DOHH2 (cell line): ENCODE results near the gene CDH12.

Experiments
- H3F3A ChIP-seq: fragments of 200-600 bp; sonication (generic), shearing (Covaris generic); 2 replicates; pipeline ENCODE4 v1.6.0; 2016; ENCODE audit warnings: antibody characterized with exemption, mild to moderate bottlenecking; ENCODE audit not compliant: control insufficient read depth, insufficient read depth
- H3K27ac ChIP-seq: fragments of 200-600 bp; sonication (generic); 2 replicates; pipeline ENCODE4 v1.5.1; 2014; ENCODE audit warnings: low read depth, mild to moderate bottlenecking, low read length, moderate library complexity
- H3K27me3 ChIP-seq: fragments of 200-600 bp; sonication (generic); 2 replicates; pipeline ENCODE4 v1.6.1; 2014; ENCODE audit warnings: mild to moderate bottlenecking, low read length, mixed read lengths; ENCODE audit not compliant: control insufficient read depth
- H3K36me3 ChIP-seq: fragments of 200-600 bp; sonication (generic); 2 replicates; pipeline ENCODE4 v1.6.1; 2014; ENCODE audit warnings: mild to moderate bottlenecking, low read length, moderate library complexity, mixed read lengths; ENCODE audit not compliant: control insufficient read depth
- H3K4me1 ChIP-seq: fragments of 200-600 bp; sonication (generic); 2 replicates; pipeline ENCODE4 v1.6.1; 2014; ENCODE audit warnings: mild to moderate bottlenecking, low read length, mixed read lengths; ENCODE audit not compliant: control insufficient read depth
- H3K4me2 ChIP-seq: fragments of 200-600 bp; sonication (generic); 2 replicates; pipeline ENCODE4 v1.6.0; 2014; ENCODE audit warnings: mild to moderate bottlenecking, low read length, moderate library complexity
- H3K4me3 ChIP-seq: fragments of 200-600 bp; sonication (generic); 2 replicates; pipeline ENCODE4 v1.5.1; 2014; ENCODE audit warnings: mild to moderate bottlenecking, low read length, mixed read lengths
- H3K79me2 ChIP-seq: fragments of 200-600 bp; sonication (generic); 2 replicates; pipeline ENCODE4 v1.6.1; 2014; ENCODE audit warnings: mild to moderate bottlenecking, low read length, mixed read lengths; ENCODE audit not compliant: control insufficient read depth
- H3K9me2 ChIP-seq: fragments of 200-600 bp; sonication (generic); replicated peaks from 2 replicates; pipeline ENCODE4 v1.6.1; 2014; ENCODE audit warnings: mild to moderate bottlenecking, low read length, mixed read lengths; ENCODE audit not compliant: control insufficient read depth
- H3K9me3 ChIP-seq: fragments of 200-600 bp; sonication (generic); 2 replicates; pipeline ENCODE4 v1.6.1; 2014; ENCODE audit warnings: antibody characterized with exemption, low read length, mixed read lengths; ENCODE audit not compliant: control insufficient read depth, insufficient read depth
- H4K20me1 ChIP-seq: fragments of 200-600 bp; sonication (generic); 2 replicates; pipeline ENCODE4 v1.6.0; 2014; ENCODE audit warnings: low read depth, mild to moderate bottlenecking, antibody characterized with exemption, low read length, moderate library complexity; ENCODE audit not compliant: control insufficient read depth, insufficient read depth
- EZH2phosphoT487 ChIP-seq: fragments of 200-600 bp; sonication (generic); IDR thresholded peaks from 2 replicates; pipeline ENCODE4 v1.6.1; 2017; ENCODE audit warnings: borderline replicate concordance, mild to moderate bottlenecking, antibody characterized with exemption, low read length, moderate library complexity, mixed read lengths
- TF ChIP-seq, protein P1 (sequence below): fragments of 200-600 bp; sonication (generic); IDR thresholded peaks from one replicate; pipeline ENCODE4 v1.5.1; 2014; ENCODE audit warnings: antibody characterized with exemption, mild to moderate bottlenecking, low read depth, low read length; ENCODE audit not compliant: poor library complexity, severe bottlenecking

Gene CDH12

DNA sequence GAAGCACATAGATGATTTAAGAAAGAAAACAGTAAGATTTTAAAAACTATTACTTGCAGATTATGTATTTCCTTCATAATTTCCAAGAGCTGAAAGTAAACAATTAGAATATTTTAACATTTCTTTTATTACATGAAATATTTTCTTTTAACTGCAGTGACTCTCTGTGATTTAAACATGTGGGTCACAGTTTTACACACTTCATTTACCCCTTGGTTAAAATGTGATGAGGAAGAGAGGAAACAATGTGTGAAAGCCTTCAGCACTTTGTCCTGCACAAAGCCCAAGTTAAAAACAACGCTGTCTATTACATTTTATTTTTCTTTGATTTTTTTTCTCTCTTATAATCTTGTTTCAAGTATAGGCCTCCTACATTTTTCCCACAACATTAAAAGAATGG lies 801.3 kb downstream of the CDH12 start:
- H3K79me2 ChIP-seq = no peaks in the 10 kb centered on the region
- H3K27me3 ChIP-seq = no peaks in the 10 kb centered on the region
- no peaks in the 10 kb centered on the region for H4K20me1 ChIP-seq
- H3K4me3 ChIP-seq = no peak overlapping the region
- no peaks in the 10 kb centered on the region for H3K36me3 ChIP-seq
- TF ChIP-seq EZH2phosphoT487 = no peak
- TF ChIP-seq, protein P1, sequence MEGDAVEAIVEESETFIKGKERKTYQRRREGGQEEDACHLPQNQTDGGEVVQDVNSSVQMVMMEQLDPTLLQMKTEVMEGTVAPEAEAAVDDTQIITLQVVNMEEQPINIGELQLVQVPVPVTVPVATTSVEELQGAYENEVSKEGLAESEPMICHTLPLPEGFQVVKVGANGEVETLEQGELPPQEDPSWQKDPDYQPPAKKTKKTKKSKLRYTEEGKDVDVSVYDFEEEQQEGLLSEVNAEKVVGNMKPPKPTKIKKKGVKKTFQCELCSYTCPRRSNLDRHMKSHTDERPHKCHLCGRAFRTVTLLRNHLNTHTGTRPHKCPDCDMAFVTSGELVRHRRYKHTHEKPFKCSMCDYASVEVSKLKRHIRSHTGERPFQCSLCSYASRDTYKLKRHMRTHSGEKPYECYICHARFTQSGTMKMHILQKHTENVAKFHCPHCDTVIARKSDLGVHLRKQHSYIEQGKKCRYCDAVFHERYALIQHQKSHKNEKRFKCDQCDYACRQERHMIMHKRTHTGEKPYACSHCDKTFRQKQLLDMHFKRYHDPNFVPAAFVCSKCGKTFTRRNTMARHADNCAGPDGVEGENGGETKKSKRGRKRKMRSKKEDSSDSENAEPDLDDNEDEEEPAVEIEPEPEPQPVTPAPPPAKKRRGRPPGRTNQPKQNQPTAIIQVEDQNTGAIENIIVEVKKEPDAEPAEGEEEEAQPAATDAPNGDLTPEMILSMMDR = no peak
- H3K9me2 ChIP-seq = no peaks in the 10 kb centered on the region
- no peak overlapping the region for H3K27ac ChIP-seq
- H3F3A ChIP-seq = no peaks in the 10 kb centered on the region
- no peaks in the 10 kb centered on the region for H3K9me3 ChIP-seq
- no peak overlapping the region for H3K4me2 ChIP-seq
- no peaks in the 10 kb centered on the region for H3K4me1 ChIP-seq

DNA sequence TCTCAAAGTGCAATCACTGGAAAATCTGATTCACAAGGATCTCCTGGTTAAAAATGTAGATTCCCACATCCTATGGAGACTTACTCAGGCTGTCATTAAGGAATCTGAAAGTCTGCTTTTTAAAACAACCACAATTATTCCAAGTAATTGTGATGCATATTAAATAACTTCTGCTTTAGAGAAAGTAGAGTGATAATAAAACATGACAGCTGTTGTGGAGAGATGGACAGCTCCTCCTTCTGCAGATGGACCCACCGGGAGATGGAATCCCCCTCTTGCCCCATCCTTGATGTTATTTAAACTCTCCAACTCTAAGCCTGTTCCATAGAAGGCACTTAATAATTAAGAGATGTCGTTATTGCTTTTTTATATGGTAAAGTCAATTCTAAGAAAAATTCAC lies 802.2 kb downstream of the CDH12 start:
- Histone ChIP-seq H3K9me3 (no peaks in the 10 kb centered on the region), H3K4me3 (no peak overlapping the region), H4K20me1 (no peaks in the 10 kb centered on the region), H3K4me1 (no peaks in the 10 kb centered on the region), H3K9me2 (no peaks in the 10 kb centered on the region), H3K79me2 (no peaks in the 10 kb centered on the region), H3K4me2 (no peak overlapping the region), H3K27ac (no peak overlapping the region), H3K36me3 (no peaks in the 10 kb centered on the region), H3K27me3 (no peaks in the 10 kb centered on the region), H3F3A (no peaks in the 10 kb centered on the region)
- no peak for TF ChIP-seq EZH2phosphoT487
- TF ChIP-seq, protein P1 = no peak

DNA sequence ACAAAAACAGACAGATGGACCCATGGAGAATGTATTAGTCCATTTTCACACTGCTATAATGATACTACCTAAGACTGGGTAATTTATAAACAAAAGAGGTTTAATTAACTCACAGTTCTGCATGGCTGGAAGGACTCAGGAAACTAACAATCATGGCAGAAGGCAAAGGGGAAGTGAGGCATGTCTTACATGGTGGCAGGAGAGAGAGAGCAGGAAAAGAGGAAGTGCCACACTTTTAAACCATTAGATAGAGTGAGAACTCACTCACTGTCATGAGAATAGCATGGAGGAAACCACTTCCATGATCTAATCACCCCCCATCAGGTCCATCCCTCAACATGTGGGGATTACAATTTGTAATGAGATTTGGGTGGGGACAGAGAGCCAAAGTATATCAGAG lies 808.9 kb downstream of the CDH12 start:
- H3K9me3 ChIP-seq = no peaks in the 10 kb centered on the region
- H3K9me2 ChIP-seq = no peaks in the 10 kb centered on the region
- H3K36me3 ChIP-seq = no peaks in the 10 kb centered on the region
- TF ChIP-seq, protein P1 = no peak
- no peak for TF ChIP-seq EZH2phosphoT487
- no peaks in the 10 kb centered on the region for H3K4me1 ChIP-seq
- no peaks in the 10 kb centered on the region for H4K20me1 ChIP-seq
- no peak overlapping the region for H3K27ac ChIP-seq
- no peaks in the 10 kb centered on the region for H3K27me3 ChIP-seq
- no peak overlapping the region for H3K4me2 ChIP-seq
- no peak overlapping the region for H3K4me3 ChIP-seq
- H3F3A ChIP-seq = no peaks in the 10 kb centered on the region
- no peaks in the 10 kb centered on the region for H3K79me2 ChIP-seq

DNA sequence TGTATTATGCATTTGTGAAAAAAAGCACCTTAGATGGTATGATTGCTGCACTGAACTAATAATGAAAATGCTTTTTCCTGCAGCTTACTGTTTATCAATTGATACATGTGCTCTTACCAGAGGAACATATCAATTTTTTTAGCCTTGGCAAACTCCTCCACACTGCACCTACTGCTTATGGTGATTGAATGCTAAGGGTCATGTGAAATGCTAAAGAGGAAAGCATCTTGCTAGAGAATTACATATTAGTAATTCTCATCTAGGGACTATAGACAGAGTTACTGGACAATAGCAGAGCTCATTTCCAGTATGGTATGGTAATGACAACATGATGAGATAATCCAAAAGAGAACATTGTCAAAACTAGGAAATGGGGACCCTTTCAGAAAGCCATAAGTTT lies 817.1 kb downstream of the CDH12 start:
- H3K27ac ChIP-seq = no peak overlapping the region
- H3K9me2 ChIP-seq = no peaks in the 10 kb centered on the region
- H3K36me3 ChIP-seq = no peaks in the 10 kb centered on the region
- H3F3A ChIP-seq = no peaks in the 10 kb centered on the region
- H3K9me3 ChIP-seq = peaks cover 6% of the 10 kb centered on the region; the same call in 1 of the 2 replicates
- no peaks in the 10 kb centered on the region for H3K4me1 ChIP-seq
- H4K20me1 ChIP-seq = no peaks in the 10 kb centered on the region
- no peaks in the 10 kb centered on the region for H3K27me3 ChIP-seq
- H3K4me2 ChIP-seq = no peak overlapping the region
- no peak overlapping the region for H3K4me3 ChIP-seq
- TF ChIP-seq, protein P1 = no peak
- TF ChIP-seq EZH2phosphoT487 = no peak
- H3K79me2 ChIP-seq = no peaks in the 10 kb centered on the region
